A549 treated with CpdA at 1 μM for 4 hours (cell line): ENCODE results near the gene ZWILCH. TPM values are rescaled to one million over a fixed set of nuclear protein-coding genes. Genes with fewer than 3 reads are reported as not detected.

Source experiments
- total RNA-seq: library from RNA; stranded (reverse); fragments of 200-300 nt; extraction: Qiagen RNA extraction; gene quantifications from 5 replicates; pipeline ENCODE4 v1.2.3, GENCODE V29; 2022; ENCODE audit warnings: low read depth

Gene ZWILCH
- total RNA-seq = 37.8 to 41.9 TPM (median 40.1 TPM) in 5 replicates

GRCh38 chr15:66504563-66505429 is at the start of gene ZWILCH, which contains the start of gene RPL4:
ZWILCH (plus strand) TSS chr15:66505326; CDS start chr15:66505339, 13 bp downstream.
RPL4 (minus strand) TSS chr15:66504855; CDS start chr15:66504790, 65 bp downstream.

DNA sequence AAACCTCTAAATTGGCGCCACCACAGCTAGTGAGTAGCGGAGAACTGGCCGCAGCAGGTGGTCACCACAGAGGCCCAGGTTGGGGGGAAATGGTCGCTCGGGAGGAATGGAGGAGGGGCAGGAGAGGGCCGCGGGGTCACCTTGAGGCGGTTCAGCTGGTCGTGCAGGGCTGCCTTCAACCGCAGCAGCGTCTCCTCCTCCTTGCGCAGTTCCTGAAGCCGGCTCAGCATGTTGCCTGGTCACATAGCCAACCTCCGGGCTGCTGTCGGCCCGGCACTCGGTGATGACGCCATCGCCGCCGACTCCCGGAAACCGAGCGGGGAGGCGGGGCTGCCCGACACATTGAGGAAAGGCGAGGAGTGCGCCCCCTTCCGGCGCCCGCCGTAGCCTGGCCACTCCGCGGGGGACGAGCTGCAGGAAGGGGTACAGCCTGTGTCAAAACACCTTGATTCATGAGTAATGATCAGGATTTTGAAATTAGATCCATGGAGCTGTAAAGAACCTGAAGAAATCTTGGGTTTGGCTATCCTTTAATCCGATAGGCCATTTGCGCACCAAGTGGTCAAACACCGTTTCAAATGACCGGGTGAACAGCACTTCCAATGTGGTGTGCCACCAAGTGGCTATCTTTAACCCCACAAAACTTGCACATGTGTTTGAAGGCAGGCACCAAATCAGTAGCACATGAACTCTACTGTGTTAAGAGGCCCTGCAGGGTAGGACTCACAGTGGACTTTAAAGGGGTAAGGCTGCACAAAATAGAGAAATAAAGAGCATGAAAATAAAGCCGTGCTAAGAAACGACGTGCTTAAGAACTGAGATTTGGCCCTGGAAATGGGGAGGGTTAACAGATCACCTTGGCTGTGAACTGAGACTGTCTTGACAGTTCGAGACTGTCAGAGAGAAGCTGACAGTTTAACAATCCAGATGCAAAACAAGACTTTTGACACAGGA is 7.3 kb upstream of the ZWILCH start, which contains the start of gene SNAPC5:
TSS of gene SNAPC5 (minus strand) at position 261 of the 954 bp plus-strand sequence. CDS start at position 230, 31 bp downstream.

DNA sequence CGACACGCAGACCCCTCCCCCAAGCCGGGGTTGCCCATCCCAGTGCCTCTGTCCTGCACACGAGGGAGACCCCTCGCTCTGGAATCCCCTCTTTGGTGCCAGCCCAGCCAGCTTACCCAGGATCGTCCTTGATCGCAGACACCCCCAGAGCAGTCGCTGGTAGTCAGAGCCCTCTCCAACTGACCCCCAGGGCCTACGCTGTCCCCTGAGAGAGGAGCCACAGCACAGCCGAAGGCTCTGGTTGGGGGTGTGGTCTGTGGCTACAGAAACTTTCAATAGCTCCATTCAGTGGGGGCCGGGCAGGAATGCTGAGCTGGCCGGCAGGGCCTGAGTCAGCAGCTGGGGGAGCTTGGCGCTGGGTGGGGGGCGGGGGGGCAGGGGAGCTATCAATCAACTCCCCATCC is 60.6 kb downstream of the ZWILCH start, which contains the start of gene LCTL:
TSS of gene LCTL (minus strand) at position 258 of the 404 bp plus-strand sequence. CDS start 633 bp downstream, outside the sequence.

Other genes with a start within 250 kb of the ZWILCH start
- gene DIS3L, start 211.8 kb upstream of the ZWILCH start, total RNA-seq = 29.2 to 40.3 TPM (median 34.5 TPM) in 5 replicates
- gene TIPIN, start 148.6 kb upstream of the ZWILCH start, total RNA-seq = 23.3 to 29.7 TPM (median 26.1 TPM) in 5 replicates
- 73.0 to 113 TPM (median 94.5 TPM) in 5 replicates for gene MAP2K1, start 118.4 kb upstream of the ZWILCH start, total RNA-seq
- 45.3 to 67.0 TPM (median 51.6 TPM) in 5 replicates for gene SNAPC5, start 7.6 kb upstream of the ZWILCH start, total RNA-seq
- 5,132 to 6,005 TPM (median 5,362 TPM) in 5 replicates for gene RPL4, start 471 bp upstream of the ZWILCH start, total RNA-seq
- gene LCTL, start 60.7 kb downstream of the ZWILCH start, total RNA-seq = 0.03 to 0.14 TPM (median 0.08 TPM) in 3 of 5 replicates, not detected in the others
- gene SMAD6, start 196.9 kb downstream of the ZWILCH start, total RNA-seq = 19.3 to 27.2 TPM (median 25.3 TPM) in 5 replicates